Fibroblast of lung (primary cell): Measurements from ENCODE around the gene IL17RD.

Experiments
- CTCF ChIP-seq, 2 donors: IDR thresholded peaks in 1 of 2; conservative IDR thresholded peaks in 1 of 2; 1 replicate in 1 of 2; 2 replicates in 1 of 2; pipeline ENCODE4 v1.5.1; 2011 to 2012; ENCODE audit warnings: low read length in 2 of 2, control low read depth in 1 of 2, inconsistent platforms in 1 of 2, low read depth in 1 of 2, mild to moderate bottlenecking in 1 of 2
- EZH2 ChIP-seq: IDR thresholded peaks from 2 replicates; pipeline ENCODE4 v1.5.1; 2012; ENCODE audit warnings: low read length, control low read depth, mild to moderate bottlenecking; ENCODE audit errors: missing control alignments

GRCh38 chr3:57152151-57153143, 12.7 kb downstream of the IL17RD start:
- no peak for TF ChIP-seq CTCF (conservative IDR thresholded peaks at IDR 0.05 in 1 of 2, IDR thresholded peaks at IDR 0.05 in 1 of 2; ENCODE audit: low read depth in 1 of 2, low read length in 2 of 2)
- TF ChIP-seq EZH2, result no peak
